ENCODE data around the gene COL3A1.

Gene COL3A1

DNA sequence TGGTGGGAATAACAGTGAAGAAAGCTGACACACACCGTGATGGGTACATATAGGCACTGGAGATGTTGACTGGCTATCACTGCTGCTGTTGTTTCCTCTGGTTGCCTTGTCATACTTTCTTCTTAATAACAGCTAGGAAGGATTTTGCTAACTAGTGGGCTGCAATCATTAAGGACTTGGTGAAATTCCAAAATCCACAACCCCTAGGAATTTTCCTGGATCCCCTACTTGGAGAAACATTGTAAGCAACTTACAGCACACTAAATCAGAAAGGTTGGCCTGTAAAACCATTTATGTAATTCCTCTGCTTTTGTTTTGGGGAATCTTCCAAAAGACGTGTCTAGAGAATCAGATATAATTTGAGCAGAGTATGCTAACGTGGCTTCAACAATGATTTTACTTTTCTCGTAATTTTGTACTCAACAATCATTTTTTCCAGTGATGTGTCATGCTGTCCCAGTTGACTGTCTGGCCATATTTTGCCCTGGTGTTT, 8.0 kb upstream of the COL3A1 start:
- Histone ChIP-seq H3K4me2 (ENCODE audit: low read length) (no peak overlapping the region), H3K27ac (no peak overlapping the region), H3K36me3 (ENCODE audit: control insufficient read depth, insufficient read depth, low read length) (no peaks in the 10 kb centered on the region), H3K9ac (no peak overlapping the region), H3K79me2 (no peaks in the 10 kb centered on the region), H2AFZ (no peak overlapping the region), H3K4me3 (ENCODE audit: low read depth, low read length) (no peak overlapping the region), H3K9me3 (ENCODE audit: control insufficient read depth, low read length) (no peaks in the 10 kb centered on the region), H3K4me1 (no peaks in the 10 kb centered on the region), H3K27me3 (ENCODE audit: control insufficient read depth, insufficient read depth, low read length) (no peaks in the 10 kb centered on the region)
- TF ChIP-seq, protein P1, sequence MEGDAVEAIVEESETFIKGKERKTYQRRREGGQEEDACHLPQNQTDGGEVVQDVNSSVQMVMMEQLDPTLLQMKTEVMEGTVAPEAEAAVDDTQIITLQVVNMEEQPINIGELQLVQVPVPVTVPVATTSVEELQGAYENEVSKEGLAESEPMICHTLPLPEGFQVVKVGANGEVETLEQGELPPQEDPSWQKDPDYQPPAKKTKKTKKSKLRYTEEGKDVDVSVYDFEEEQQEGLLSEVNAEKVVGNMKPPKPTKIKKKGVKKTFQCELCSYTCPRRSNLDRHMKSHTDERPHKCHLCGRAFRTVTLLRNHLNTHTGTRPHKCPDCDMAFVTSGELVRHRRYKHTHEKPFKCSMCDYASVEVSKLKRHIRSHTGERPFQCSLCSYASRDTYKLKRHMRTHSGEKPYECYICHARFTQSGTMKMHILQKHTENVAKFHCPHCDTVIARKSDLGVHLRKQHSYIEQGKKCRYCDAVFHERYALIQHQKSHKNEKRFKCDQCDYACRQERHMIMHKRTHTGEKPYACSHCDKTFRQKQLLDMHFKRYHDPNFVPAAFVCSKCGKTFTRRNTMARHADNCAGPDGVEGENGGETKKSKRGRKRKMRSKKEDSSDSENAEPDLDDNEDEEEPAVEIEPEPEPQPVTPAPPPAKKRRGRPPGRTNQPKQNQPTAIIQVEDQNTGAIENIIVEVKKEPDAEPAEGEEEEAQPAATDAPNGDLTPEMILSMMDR (IDR thresholded peaks at IDR 0.05): no peak

DNA sequence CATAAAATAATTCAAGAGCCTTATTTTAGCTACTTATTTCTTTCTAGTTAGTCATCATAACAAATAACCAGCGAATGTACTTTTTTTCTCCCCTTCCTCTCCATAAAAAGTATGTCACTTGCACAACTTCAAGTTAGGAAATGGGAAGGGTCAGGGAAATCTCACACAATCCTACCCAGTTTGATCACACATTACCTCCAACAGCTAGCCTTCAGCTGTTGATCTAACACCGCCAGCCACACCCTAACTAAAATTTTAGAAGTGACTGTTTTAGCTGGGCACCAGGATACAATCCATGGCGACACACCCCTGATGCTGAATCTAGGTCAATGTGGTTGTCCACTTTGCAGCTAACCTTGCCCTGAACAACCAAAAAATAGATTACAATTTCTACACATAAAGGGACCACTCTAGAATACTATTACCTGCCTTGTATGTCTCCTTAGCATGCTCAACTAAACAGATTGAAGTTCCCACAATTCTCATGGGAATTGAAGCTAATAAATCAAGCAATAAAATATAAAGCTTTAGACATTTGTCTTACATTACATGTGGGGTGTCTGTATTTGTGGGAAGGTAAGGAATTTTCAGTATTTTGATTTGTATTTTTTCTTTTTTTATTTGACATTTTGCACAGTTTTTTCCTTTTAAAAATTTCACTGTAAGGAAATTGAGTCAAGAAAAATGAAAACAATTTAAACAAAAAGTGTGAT, 7.3 kb upstream of the COL3A1 start:
- Histone ChIP-seq H3K36me3 (ENCODE audit: control insufficient read depth, insufficient read depth, low read length) (no peaks in the 10 kb centered on the region), H3K9me3 (ENCODE audit: control insufficient read depth, low read length) (no peaks in the 10 kb centered on the region), H3K4me1 (no peaks in the 10 kb centered on the region), H3K9ac (no peak overlapping the region), H3K27me3 (ENCODE audit: control insufficient read depth, insufficient read depth, low read length) (no peaks in the 10 kb centered on the region), H3K4me2 (ENCODE audit: low read length) (no peak overlapping the region), H3K4me3 (ENCODE audit: low read depth, low read length) (no peak overlapping the region), H2AFZ (no peak overlapping the region), H3K79me2 (no peaks in the 10 kb centered on the region), H3K27ac (no peak overlapping the region)
- TF ChIP-seq, protein P1 (IDR thresholded peaks at IDR 0.05): no peak

DNA sequence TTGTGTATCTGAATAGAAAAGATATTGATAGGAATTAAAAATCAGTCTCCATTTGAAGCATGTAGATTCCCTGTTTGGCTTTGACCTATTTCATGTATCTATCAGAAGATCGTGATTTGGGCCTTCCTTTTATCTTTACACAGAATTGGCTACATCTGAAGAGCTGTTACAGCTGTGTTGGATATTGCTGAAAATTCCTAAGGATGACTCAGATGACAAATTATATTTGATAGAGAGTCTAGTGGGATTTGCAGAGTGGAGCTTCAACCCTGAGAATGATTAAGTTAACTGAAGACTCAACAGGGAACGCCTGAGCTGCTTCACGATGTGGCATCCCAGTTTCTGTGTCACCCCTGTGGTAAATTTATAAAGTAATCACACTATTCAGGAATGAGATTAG, 4.9 kb upstream of the COL3A1 start:
- no peaks in the 10 kb centered on the region for H3K79me2 ChIP-seq
- TF ChIP-seq, protein P1 (IDR thresholded peaks at IDR 0.05): no peak
- no peaks in the 10 kb centered on the region for H3K4me1 ChIP-seq
- H3K9me3 ChIP-seq (ENCODE audit: control insufficient read depth, low read length): no peaks in the 10 kb centered on the region
- H2AFZ ChIP-seq: no peak overlapping the region
- no peaks in the 10 kb centered on the region for H3K36me3 ChIP-seq (ENCODE audit: control insufficient read depth, insufficient read depth, low read length)
- H3K4me2 ChIP-seq (ENCODE audit: low read length): no peak overlapping the region
- no peaks in the 10 kb centered on the region for H3K27me3 ChIP-seq (ENCODE audit: control insufficient read depth, insufficient read depth, low read length)
- no peak overlapping the region for H3K9ac ChIP-seq
- no peak overlapping the region for H3K4me3 ChIP-seq (ENCODE audit: low read depth, low read length)
- no peak overlapping the region for H3K27ac ChIP-seq

DNA sequence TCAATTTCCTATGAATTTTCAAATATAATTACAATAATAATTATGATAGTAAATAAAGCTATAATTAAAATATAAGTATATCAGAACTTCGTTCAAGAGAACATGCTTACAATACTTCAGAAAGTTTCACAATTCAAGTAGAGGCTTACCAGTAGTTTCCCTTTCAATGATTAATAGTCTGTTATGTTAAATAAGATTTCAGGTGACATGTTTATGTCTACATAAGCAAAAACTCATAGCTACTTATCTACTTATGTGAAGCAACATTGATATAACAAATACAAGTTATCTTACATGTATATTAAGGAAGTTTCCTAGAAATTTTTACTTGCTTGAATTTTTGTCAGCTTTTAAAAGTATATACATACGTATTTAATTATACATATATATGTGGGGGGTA, 4.5 kb upstream of the COL3A1 start:
- Histone ChIP-seq H3K27me3 (ENCODE audit: control insufficient read depth, insufficient read depth, low read length) (no peaks in the 10 kb centered on the region), H3K36me3 (ENCODE audit: control insufficient read depth, insufficient read depth, low read length) (no peaks in the 10 kb centered on the region), H3K9me3 (ENCODE audit: control insufficient read depth, low read length) (no peaks in the 10 kb centered on the region), H2AFZ (no peak overlapping the region), H3K79me2 (no peaks in the 10 kb centered on the region), H3K9ac (no peak overlapping the region), H3K27ac (no peak overlapping the region), H3K4me1 (no peaks in the 10 kb centered on the region), H3K4me2 (ENCODE audit: low read length) (no peak overlapping the region), H3K4me3 (ENCODE audit: low read depth, low read length) (no peak overlapping the region)
- TF ChIP-seq, protein P1 (IDR thresholded peaks at IDR 0.05): no peak

GRCh38 chr2:188970211-188970610, 4.0 kb upstream of the COL3A1 start:
- H3K4me3 ChIP-seq (ENCODE audit: low read depth, low read length): no peak overlapping the region

More at GRCh38 chr2:188970211-188970610, 4.0 kb upstream of the COL3A1 start:
- Histone ChIP-seq H3K4me2 (ENCODE audit: low read length) (no peak overlapping the region), H3K27ac (no peak overlapping the region), H3K36me3 (ENCODE audit: control insufficient read depth, insufficient read depth, low read length) (no peaks in the 10 kb centered on the region), H3K79me2 (no peaks in the 10 kb centered on the region), H3K9me3 (ENCODE audit: control insufficient read depth, low read length) (no peaks in the 10 kb centered on the region), H3K9ac (no peak overlapping the region), H3K27me3 (ENCODE audit: control insufficient read depth, insufficient read depth, low read length) (no peaks in the 10 kb centered on the region), H3K4me1 (no peaks in the 10 kb centered on the region), H2AFZ (no peak overlapping the region)
- TF ChIP-seq, protein P1 (IDR thresholded peaks at IDR 0.05): no peak

All from parathyroid adenoma (tissue), 2 donors.